OCI-LY3 (cell line): ENCODE results near the gene ZNF445.
A peak's percentile ranks its signal among the peaks of the same experiment; 100 is the strongest.

Experiments
- H2AFZ ChIP-seq: fragments of 200-600, 300-600 bp; shearing (Covaris generic); 2 replicates; pipeline ENCODE4 v1.6.0; 2014; ENCODE audit warnings: antibody characterized with exemption, low read depth, low read length
- H3K27ac ChIP-seq: fragments of 200-600, 300-600 bp; sonication (generic); 2 replicates; pipeline ENCODE4 v1.5.1; 2014; ENCODE audit warnings: mild to moderate bottlenecking, low read length, moderate library complexity, mixed read lengths
- H3K27me3 ChIP-seq: fragments of 200-600, 300-600 bp; sonication (generic); 2 replicates; pipeline ENCODE4 v1.6.1; 2014; ENCODE audit warnings: low read depth, low read length, mixed read lengths
- H3K36me3 ChIP-seq: fragments of 200-600, 300-600 bp; sonication (generic); replicated peaks from 2 replicates; pipeline ENCODE3; 2014; ENCODE audit warnings: low read depth, low read length, mixed read lengths
- H3K4me1 ChIP-seq: fragments of 300-600, 200-600 bp; sonication (generic); 2 replicates; pipeline ENCODE4 v1.6.1; 2014; ENCODE audit warnings: low read length, mixed read lengths
- H3K4me2 ChIP-seq: fragments of 200-600, 300-600 bp; sonication (generic); 2 replicates; pipeline ENCODE4 v1.6.1; 2014; ENCODE audit warnings: low read length, mixed read lengths
- H3K4me3 ChIP-seq: fragments of 300-600, 200-600 bp; sonication (generic); 2 replicates; pipeline ENCODE4 v1.5.1; 2014; ENCODE audit warnings: antibody characterized with exemption, mild to moderate bottlenecking, low read length, moderate library complexity
- H3K79me2 ChIP-seq: fragments of 300-600, 200-600 bp; shearing (Covaris generic); 2 replicates; pipeline ENCODE4 v1.6.1; 2014; ENCODE audit warnings: mild to moderate bottlenecking, low read length, mixed read lengths
- H3K9ac ChIP-seq: fragments of 300-600, 200-600 bp; shearing (Covaris generic); 2 replicates; pipeline ENCODE4 v1.6.0; 2014; ENCODE audit warnings: mild to moderate bottlenecking, low read length, moderate library complexity
- H3K9me3 ChIP-seq: fragments of 200-600, 300-600 bp; shearing (Covaris generic); 2 replicates; pipeline ENCODE4 v1.6.1; 2014; ENCODE audit warnings: low read length, mixed read lengths; ENCODE audit not compliant: insufficient read depth
- H4K20me1 ChIP-seq: fragments of 200-600, 300-600 bp; sonication (generic); 2 replicates; pipeline ENCODE4 v1.6.1; 2016; ENCODE audit warnings: low read length, mixed read lengths; ENCODE audit not compliant: insufficient read depth
- EZH2phosphoT487 ChIP-seq: fragments of 200-600 bp; shearing (Covaris generic); IDR thresholded peaks from 2 replicates; pipeline ENCODE4 v1.6.1; 2018; ENCODE audit warnings: antibody characterized with exemption, mixed run types, low read depth
- TF ChIP-seq, protein P1 (sequence below): fragments of 200-600, 300-600 bp; sonication (generic); IDR thresholded peaks from 2 replicates; pipeline ENCODE4 v1.5.1; 2014; ENCODE audit warnings: antibody characterized with exemption, low read length, low read depth

ZNF445 gene

DNA sequence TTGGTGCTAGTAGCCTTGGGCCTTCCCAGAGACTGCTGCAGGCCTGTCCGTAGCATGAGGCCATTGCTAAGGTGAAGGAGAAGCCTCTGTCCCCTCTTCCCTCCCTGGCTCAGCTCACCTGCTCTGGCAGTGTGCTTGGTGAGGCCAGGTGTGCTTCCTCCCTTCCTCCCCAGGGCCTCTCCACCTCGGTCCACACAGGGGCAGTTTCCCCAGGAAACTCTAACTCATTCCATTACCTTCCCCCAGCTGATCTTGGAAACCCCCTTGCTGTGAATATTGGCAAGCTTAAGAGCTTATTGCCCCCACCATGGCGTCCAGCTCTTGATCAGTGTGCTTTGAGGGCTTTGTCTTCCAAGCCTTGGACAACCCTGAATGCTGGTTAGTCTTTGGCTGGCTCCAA, 52.7 kb downstream of the ZNF445 start:
- Histone ChIP-seq H3K27ac (no peak overlapping the region), H3K4me1 (peaks cover 6% of the 10 kb centered on the region), H3K9ac (no peak overlapping the region), H3K4me2 (no peak overlapping the region), H3K27me3 (no peaks in the 10 kb centered on the region), H4K20me1 (no peaks in the 10 kb centered on the region), H3K79me2 (no peaks in the 10 kb centered on the region), H3K36me3 (no peaks in the 10 kb centered on the region), H2AFZ (0 out of 2 replicates have a peak overlapping the region, but pooled peaks have one; percentile 18), H3K4me3 (no peak overlapping the region), H3K9me3 (no peaks in the 10 kb centered on the region)
- no peak for TF ChIP-seq EZH2phosphoT487
- TF ChIP-seq, protein P1, sequence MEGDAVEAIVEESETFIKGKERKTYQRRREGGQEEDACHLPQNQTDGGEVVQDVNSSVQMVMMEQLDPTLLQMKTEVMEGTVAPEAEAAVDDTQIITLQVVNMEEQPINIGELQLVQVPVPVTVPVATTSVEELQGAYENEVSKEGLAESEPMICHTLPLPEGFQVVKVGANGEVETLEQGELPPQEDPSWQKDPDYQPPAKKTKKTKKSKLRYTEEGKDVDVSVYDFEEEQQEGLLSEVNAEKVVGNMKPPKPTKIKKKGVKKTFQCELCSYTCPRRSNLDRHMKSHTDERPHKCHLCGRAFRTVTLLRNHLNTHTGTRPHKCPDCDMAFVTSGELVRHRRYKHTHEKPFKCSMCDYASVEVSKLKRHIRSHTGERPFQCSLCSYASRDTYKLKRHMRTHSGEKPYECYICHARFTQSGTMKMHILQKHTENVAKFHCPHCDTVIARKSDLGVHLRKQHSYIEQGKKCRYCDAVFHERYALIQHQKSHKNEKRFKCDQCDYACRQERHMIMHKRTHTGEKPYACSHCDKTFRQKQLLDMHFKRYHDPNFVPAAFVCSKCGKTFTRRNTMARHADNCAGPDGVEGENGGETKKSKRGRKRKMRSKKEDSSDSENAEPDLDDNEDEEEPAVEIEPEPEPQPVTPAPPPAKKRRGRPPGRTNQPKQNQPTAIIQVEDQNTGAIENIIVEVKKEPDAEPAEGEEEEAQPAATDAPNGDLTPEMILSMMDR = no peak

DNA sequence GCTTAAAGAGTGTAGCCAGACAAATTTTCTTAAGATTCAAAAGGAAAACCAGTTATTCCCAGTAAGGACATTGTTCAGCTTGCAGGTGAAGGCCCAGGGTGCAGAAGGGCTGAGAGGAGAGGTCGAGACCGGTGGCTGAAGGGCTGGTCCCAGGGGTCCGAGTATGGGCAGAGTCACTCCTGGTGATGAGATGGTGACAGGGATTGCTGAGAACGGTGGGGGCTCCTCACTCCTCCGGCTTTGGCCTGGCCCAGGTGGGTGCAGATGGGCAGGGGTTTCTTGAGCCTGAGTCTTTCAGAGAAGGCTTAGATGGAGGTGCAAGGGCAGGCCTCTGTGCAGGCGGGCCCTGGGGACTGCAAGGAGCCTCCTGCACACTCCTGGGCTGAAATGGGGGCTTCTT, 56.2 kb downstream of the ZNF445 start:
- peaks cover 6% of the 10 kb centered on the region for H3K4me1 ChIP-seq
- no peak overlapping the region for H3K4me2 ChIP-seq
- H3K36me3 ChIP-seq = no peaks in the 10 kb centered on the region
- H3K9ac ChIP-seq = no peak overlapping the region
- no peaks in the 10 kb centered on the region for H3K9me3 ChIP-seq
- no peaks in the 10 kb centered on the region for H3K79me2 ChIP-seq
- no peaks in the 10 kb centered on the region for H3K27me3 ChIP-seq
- no peak overlapping the region for H3K4me3 ChIP-seq
- H2AFZ ChIP-seq = no peak overlapping the region
- H3K27ac ChIP-seq = no peak overlapping the region
- TF ChIP-seq EZH2phosphoT487 = no peak
- TF ChIP-seq, protein P1 = no peak
- no peaks in the 10 kb centered on the region for H4K20me1 ChIP-seq

DNA sequence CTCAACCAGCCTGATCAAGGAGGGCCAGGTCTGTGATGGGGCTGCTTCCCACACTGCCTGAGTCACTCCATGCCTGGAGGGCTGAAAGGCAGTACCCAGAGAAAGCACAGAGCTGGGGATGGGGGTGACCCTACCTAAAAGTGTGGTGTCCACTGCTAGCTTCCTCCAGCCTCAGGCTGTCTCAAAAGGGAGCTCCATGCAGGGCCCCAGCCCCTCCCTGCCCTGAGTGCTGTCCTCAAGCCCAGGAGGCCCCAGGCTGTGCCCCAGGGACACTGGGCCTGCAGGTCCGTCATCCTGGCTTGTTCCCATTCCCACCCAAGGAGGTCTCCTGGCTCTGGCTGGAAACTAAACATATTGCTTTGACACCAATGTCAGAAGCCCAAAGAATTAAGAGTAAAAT, 56.8 kb downstream of the ZNF445 start:
- Histone ChIP-seq H3K27me3 (no peaks in the 10 kb centered on the region), H2AFZ (no peak overlapping the region), H3K9me3 (no peaks in the 10 kb centered on the region), H3K27ac (no peak overlapping the region), H3K4me1 (peaks cover 6% of the 10 kb centered on the region), H3K36me3 (no peaks in the 10 kb centered on the region), H3K79me2 (no peaks in the 10 kb centered on the region), H3K4me3 (no peak overlapping the region), H4K20me1 (no peaks in the 10 kb centered on the region), H3K4me2 (no peak overlapping the region), H3K9ac (no peak overlapping the region)
- TF ChIP-seq, protein P1 = no peak

DNA sequence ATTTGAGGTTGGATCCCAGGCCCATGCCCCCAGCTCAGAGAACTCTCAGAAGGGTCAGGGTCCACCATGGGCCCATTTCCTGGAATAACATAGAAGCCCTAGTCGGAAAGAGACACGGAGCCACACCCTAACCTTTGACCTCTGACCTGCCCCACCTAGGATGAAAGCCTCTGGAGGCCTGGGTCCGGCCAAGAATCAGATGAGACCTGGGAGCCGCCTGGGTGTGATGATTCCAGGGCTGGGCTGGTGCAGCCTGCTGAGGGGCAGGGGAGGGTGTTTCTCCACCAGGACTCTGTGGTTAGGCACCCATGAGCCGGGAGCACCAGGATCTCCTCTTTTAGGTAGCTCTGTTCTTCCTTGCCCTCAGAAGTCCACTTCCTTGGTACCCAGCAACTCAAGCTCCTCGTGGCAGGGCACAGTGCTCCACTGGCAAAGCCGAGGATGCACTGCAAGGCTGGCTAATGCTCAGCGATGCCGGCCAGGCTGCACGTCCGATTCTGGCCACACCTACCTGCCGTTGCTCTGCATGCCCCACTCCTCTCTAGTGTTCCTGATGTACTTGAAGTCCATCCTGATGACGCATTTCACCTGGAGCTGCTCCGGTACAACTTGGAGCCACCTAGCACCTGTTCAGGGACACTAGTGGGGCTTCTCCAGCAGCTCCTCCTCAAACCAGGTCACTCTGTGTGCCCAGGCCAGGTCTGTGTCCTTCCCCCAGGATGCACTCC, 57.4 kb downstream of the ZNF445 start:
- H3K9me3 ChIP-seq = no peaks in the 10 kb centered on the region
- TF ChIP-seq EZH2phosphoT487 = no peak
- TF ChIP-seq, protein P1 = no peak
- H2AFZ ChIP-seq = no peak overlapping the region
- H3K4me2 ChIP-seq = no peak overlapping the region
- no peaks in the 10 kb centered on the region for H3K27me3 ChIP-seq
- peaks cover 6% of the 10 kb centered on the region for H3K4me1 ChIP-seq
- H3K36me3 ChIP-seq = no peaks in the 10 kb centered on the region
- H3K79me2 ChIP-seq = no peaks in the 10 kb centered on the region
- H3K4me3 ChIP-seq = no peak overlapping the region
- no peak overlapping the region for H3K27ac ChIP-seq
- no peaks in the 10 kb centered on the region for H4K20me1 ChIP-seq
- H3K9ac ChIP-seq = no peak overlapping the region
